PC-3 (cell line): Measurements from ENCODE around the gene CROCC2. TPM values are rescaled to one million over a fixed set of nuclear protein-coding genes. Genes with fewer than 3 reads are reported as not detected.

Experiments
- ATAC-seq: fragments of 200-7000 bp; cut with Tn5 transposase; 2 replicates; pipeline ENCODE4 v1.9.1; 2020; ENCODE audit warnings: mild to moderate bottlenecking, moderate library complexity
- BruUV-seq: library from RNA; stranded (reverse); fragments of 400-500 nt; replicated peaks from 2 replicates; lab custom pipeline; 2021; lab: Mats Ljungman, UMichigan
- CTCF ChIA-PET: fragments of 300-600 bp; sonication (Branson Sonifier 250); formaldehyde crosslinking; loops from one replicate; lab custom pipeline; 2022; ENCODE audit warnings: antibody characterized with exemption; lab: Charles Lee
- POLR2A ChIA-PET: fragments of 300-600 bp; sonication (Branson Sonifier 250); formaldehyde crosslinking; loops from one replicate; lab custom pipeline; 2022; ENCODE audit warnings: antibody characterized with exemption; ENCODE audit not compliant: unreplicated experiment; lab: Charles Lee
- DNase-seq: peaks from one replicate; pipeline ENCODE4 v3.0.0-alpha.2; 2015
- H2AFZ ChIP-seq: fragments of 300-600 bp; sonication (generic); 2 replicates; pipeline ENCODE4 v1.6.0; 2016; ENCODE audit warnings: antibody characterized with exemption, low read length
- H3F3A ChIP-seq: fragments of 300-600 bp; sonication (generic); one replicate; pipeline ENCODE4 v1.6.0; 2017; ENCODE audit warnings: antibody characterized with exemption, low read length, control low read depth, mild to moderate bottlenecking; ENCODE audit not compliant: unreplicated experiment
- H3K27ac ChIP-seq: fragments of 300-600 bp; sonication (generic); 2 replicates; pipeline ENCODE4 v1.5.1; 2016; ENCODE audit warnings: mild to moderate bottlenecking, low read length
- H3K27me3 ChIP-seq: fragments of 300-600 bp; sonication (generic); 2 replicates; pipeline ENCODE4 v1.6.1; 2016; ENCODE audit warnings: low read length, mixed read lengths
- H3K36me3 ChIP-seq: fragments of 300-600 bp; sonication (generic); 2 replicates; pipeline ENCODE4 v1.6.1; 2016; ENCODE audit warnings: low read depth, mixed run types, low read length, mixed read lengths
- H3K4me1 ChIP-seq: fragments of 300-600 bp; sonication (generic); 2 replicates; pipeline ENCODE4 v1.5.1; 2016; ENCODE audit warnings: low read length; ENCODE audit not compliant: insufficient read depth
- H3K4me2 ChIP-seq: fragments of 300-600 bp; sonication (generic); 2 replicates; pipeline ENCODE4 v1.6.0; 2016; ENCODE audit warnings: low read length
- H3K4me3 ChIP-seq: fragments of 300-600 bp; sonication (generic); 2 replicates; pipeline ENCODE4 v1.5.1; 2016; ENCODE audit warnings: mild to moderate bottlenecking, low read length, mixed read lengths
- H3K79me2 ChIP-seq: fragments of 300-600 bp; sonication (generic); 2 replicates; pipeline ENCODE4 v1.6.1; 2017; ENCODE audit warnings: low read length, mixed read lengths
- H3K9ac ChIP-seq: fragments of 300-600 bp; sonication (generic); 2 replicates; pipeline ENCODE4 v1.6.0; 2016; ENCODE audit warnings: mild to moderate bottlenecking, low read length
- H3K9me2 ChIP-seq: fragments of 300-600 bp; sonication (generic); replicated peaks from 2 replicates; pipeline ENCODE4 v1.6.1; 2016; ENCODE audit warnings: mixed run types, low read length, mixed read lengths
- H3K9me3 ChIP-seq: fragments of 300-600 bp; sonication (generic); 2 replicates; pipeline ENCODE4 v1.6.1; 2016; ENCODE audit warnings: low read length, mixed read lengths
- H4K20me1 ChIP-seq: fragments of 300-600 bp; sonication (generic); 2 replicates; pipeline ENCODE4 v1.6.1; 2016; ENCODE audit warnings: low read length, mixed read lengths
- CTCF ChIP-seq: fragments of 300-600 bp; sonication (generic); conservative IDR thresholded peaks from 2 replicates; pipeline ENCODE4 v1.5.1; 2017; ENCODE audit warnings: antibody characterized with exemption, low read depth, mild to moderate bottlenecking, low read length
- EZH2 ChIP-seq: fragments of 300-600 bp; sonication (generic); IDR thresholded peaks from one replicate; pipeline ENCODE4 v1.6.1; 2017; ENCODE audit warnings: antibody characterized with exemption, mild to moderate bottlenecking, low read length; ENCODE audit not compliant: unreplicated experiment
- EZH2phosphoT487 ChIP-seq: fragments of 300-600 bp; sonication (generic); IDR thresholded peaks from 2 replicates; pipeline ENCODE4 v1.6.1; 2018; ENCODE audit warnings: mild to moderate bottlenecking, antibody characterized with exemption, low read length, borderline replicate concordance
- intact Hi-C: fragments of 100-400 bp; cut with micrococcal nuclease; formaldehyde crosslinking; loops from 2 replicates; pipeline ENCODE4 v1.9.0; 2023
- total RNA-seq: library from RNA; depleted of rRNA; stranded (reverse); fragments of >200 nt; gene quantifications from 2 replicates; pipeline ENCODE4 v1.2.3, GENCODE V29; 2014

The CROCC2 gene
- total RNA-seq, 1 experiment from 2014 or later = not detected

GRCh38 chr2:240890691-240891090, 15.4 kb upstream of the CROCC2 start:
- no peak overlapping the region for H3K4me3 ChIP-seq
- no peaks in the 10 kb centered on the region for H3K27me3 ChIP-seq
- H3F3A ChIP-seq = no peaks in the 10 kb centered on the region
- intact Hi-C loops = no loop called here
- no peak overlapping the region for H3K4me2 ChIP-seq
- no TSS peak for BruUV-seq
- peaks cover 7% of the 10 kb centered on the region for H3K4me1 ChIP-seq
- no peak for DNase-seq
- CTCF ChIA-PET = no interaction called here
- no peaks in the 10 kb centered on the region for H3K36me3 ChIP-seq
- POLR2A ChIA-PET = no interaction called here
- TF ChIP-seq CTCF = no peak
- TF ChIP-seq EZH2phosphoT487 = no peak
- no peak for TF ChIP-seq EZH2
- H4K20me1 ChIP-seq = no peaks in the 10 kb centered on the region
- no peak overlapping the region for H3K9ac ChIP-seq
- H3K79me2 ChIP-seq = no peaks in the 10 kb centered on the region
- H3K27ac ChIP-seq = no peak overlapping the region
- H3K9me2 ChIP-seq = no peaks in the 10 kb centered on the region
- H2AFZ ChIP-seq = no peak overlapping the region
- no peak for ATAC-seq
- no peaks in the 10 kb centered on the region for H3K9me3 ChIP-seq

- POLR2A ChIA-PET = interaction anchor here (0.6 kb wide), 1 partner anchor 30 kb away, joined by 10 read pairs; no protein-coding TSS in a partner anchor
- Histone ChIP-seq H3K9me2 (no peaks in the 10 kb centered on the region), H3K79me2 (no peaks in the 10 kb centered on the region), H3K9me3 (no peaks in the 10 kb centered on the region), H3K4me2 (no peak overlapping the region), H4K20me1 (no peaks in the 10 kb centered on the region), H2AFZ (no peak overlapping the region), H3K27ac (no peak overlapping the region), H3K4me3 (no peak overlapping the region), H3K4me1 (peaks cover 15% of the 10 kb centered on the region), H3K9ac (no peak overlapping the region), H3K27me3 (no peaks in the 10 kb centered on the region), H3K36me3 (no peaks in the 10 kb centered on the region), H3F3A (no peaks in the 10 kb centered on the region)
- BruUV-seq = no TSS peak
- TF ChIP-seq EZH2 (no peak), EZH2phosphoT487 (no peak), CTCF (no peak)
- no peak for DNase-seq
- no peak for ATAC-seq
- intact Hi-C loops = no loop called here
- CTCF ChIA-PET = interaction anchor here (1.2 kb wide), 1 partner anchor 51 kb away, joined by 3 read pairs; no protein-coding TSS in a partner anchor
These were observed 14.4 kb upstream of the CROCC2 start for GRCh38 chr2:240891492-240892340.

- no peaks in the 10 kb centered on the region for H3K36me3 ChIP-seq
- no peaks in the 10 kb centered on the region for H4K20me1 ChIP-seq
- POLR2A ChIA-PET = interaction anchor here (0.6 kb wide), 1 partner anchor 29 kb away, joined by 10 read pairs; no protein-coding TSS in a partner anchor
- no peak overlapping the region for H2AFZ ChIP-seq
- H3K9me2 ChIP-seq = no peaks in the 10 kb centered on the region
- no peaks in the 10 kb centered on the region for H3K27me3 ChIP-seq
- H3K79me2 ChIP-seq = no peaks in the 10 kb centered on the region
- ATAC-seq = no peak
- no peak overlapping the region for H3K4me2 ChIP-seq
- H3K4me3 ChIP-seq = no peak overlapping the region
- peaks cover 15% of the 10 kb centered on the region for H3K4me1 ChIP-seq
- no peak for DNase-seq
- TF ChIP-seq EZH2 (no peak), EZH2phosphoT487 (no peak), CTCF (no peak)
- no peaks in the 10 kb centered on the region for H3K9me3 ChIP-seq
- intact Hi-C loops = no loop called here
- CTCF ChIA-PET = no interaction called here
- H3K27ac ChIP-seq = no peak overlapping the region
- no peak overlapping the region for H3K9ac ChIP-seq
- no TSS peak for BruUV-seq
- no peaks in the 10 kb centered on the region for H3F3A ChIP-seq
These were observed 13.8 kb upstream of the CROCC2 start for GRCh38 chr2:240892356-240892755.
